IMR-90 (cell line): Measurements from ENCODE around the gene WFDC13. TPM values are rescaled to one million over a fixed set of nuclear protein-coding genes. Genes with fewer than 3 reads are reported as not detected.

Source experiments
- ATAC-seq: fragments of 200-7000 bp; cut with Tn5 transposase; 2 replicates; pipeline ENCODE4 v1.9.1; 2020; ENCODE audit warnings: low read depth, mild to moderate bottlenecking, moderate library complexity
- BruUV-seq: library from RNA; stranded (reverse); fragments of 400-500 nt; replicated peaks from 2 replicates; lab custom pipeline; 2021; lab: Mats Ljungman, UMichigan
- CTCF ChIA-PET: fragments of 300-600 bp; formaldehyde crosslinking; extraction: SDS; loops from one replicate; lab custom pipeline; 2021; ENCODE audit warnings: antibody characterized with exemption; lab: Yijun Ruan, JAX
- POLR2A ChIA-PET: fragments of 300-600 bp; sonication (Branson Sonifier 250); formaldehyde crosslinking; loops from one replicate; lab custom pipeline; 2022; ENCODE audit warnings: antibody characterized with exemption; ENCODE audit not compliant: unreplicated experiment; lab: Charles Lee
- DNase-seq: peaks from one replicate; pipeline ENCODE4 v3.0.0; 2013
- H2AFZ ChIP-seq: replicated peaks from 2 replicates; pipeline ENCODE3; 2013; ENCODE audit warnings: low read length, mild to moderate bottlenecking; ENCODE audit not compliant: poor library complexity
- H2AK5ac ChIP-seq: 2 replicates; pipeline ENCODE4 v1.6.1; 2013; ENCODE audit warnings: low read depth, low read length, inconsistent platforms
- H2AK9ac ChIP-seq: replicated peaks from 2 replicates; pipeline ENCODE3; 2013; ENCODE audit warnings: mild to moderate bottlenecking, low read depth, low read length, moderate library complexity; ENCODE audit not compliant: poor library complexity
- H2BK120ac ChIP-seq: 2 replicates; pipeline ENCODE4 v1.6.1; 2013; ENCODE audit warnings: low read depth, low read length, inconsistent platforms
- H2BK15ac ChIP-seq: 3 replicates; pipeline ENCODE4 v1.6.1; 2013; ENCODE audit warnings: low read depth, low read length, inconsistent platforms
- H2BK20ac ChIP-seq: 2 replicates; pipeline ENCODE4 v1.6.1; 2013; ENCODE audit warnings: low read depth, mild to moderate bottlenecking, inconsistent platforms, low read length, moderate library complexity
- H2BK5ac ChIP-seq: 2 replicates; pipeline ENCODE4 v1.6.1; 2013; ENCODE audit warnings: mild to moderate bottlenecking, low read depth, low read length, inconsistent platforms; ENCODE audit not compliant: poor library complexity, severe bottlenecking
- H3K14ac ChIP-seq: replicated peaks from 2 replicates; pipeline ENCODE4 v1.6.1; 2013; ENCODE audit warnings: low read depth, low read length, inconsistent platforms
- H3K18ac ChIP-seq: 2 replicates; pipeline ENCODE4 v1.6.1; 2013; ENCODE audit warnings: low read depth, low read length, control low read depth
- H3K23ac ChIP-seq: 2 replicates; pipeline ENCODE4 v1.6.1; 2013; ENCODE audit warnings: low read depth, low read length, inconsistent platforms
- H3K27ac ChIP-seq: 2 replicates; pipeline ENCODE4 v1.5.1; 2013; ENCODE audit warnings: mild to moderate bottlenecking, control low read depth, low read length; ENCODE audit not compliant: insufficient read depth
- H3K27me3 ChIP-seq: 2 replicates; pipeline ENCODE4 v1.6.1; 2013; ENCODE audit warnings: low read length; ENCODE audit not compliant: control insufficient read depth, insufficient read depth
- H3K36me3 ChIP-seq: 2 replicates; pipeline ENCODE4 v1.6.1; 2013; ENCODE audit warnings: low read length, mixed read lengths; ENCODE audit not compliant: control insufficient read depth, insufficient read depth
- H3K4ac ChIP-seq: 2 replicates; pipeline ENCODE4 v1.6.1; 2013; ENCODE audit warnings: low read depth, low read length, inconsistent platforms
- H3K4me1 ChIP-seq: 2 replicates; pipeline ENCODE4 v1.6.1; 2013; ENCODE audit warnings: low read length, mixed read lengths; ENCODE audit not compliant: control insufficient read depth, insufficient read depth
- H3K4me2 ChIP-seq: 2 replicates; pipeline ENCODE4 v1.6.1; 2013; ENCODE audit warnings: low read depth, mild to moderate bottlenecking, control low read depth, low read length, moderate library complexity
- H3K4me3 ChIP-seq: 2 replicates; pipeline ENCODE4 v1.5.1; 2013; ENCODE audit warnings: low read depth, mild to moderate bottlenecking, control low read depth, low read length, moderate library complexity; ENCODE audit not compliant: insufficient read depth
- H3K56ac ChIP-seq: 2 replicates; pipeline ENCODE4 v1.6.1; 2013; ENCODE audit warnings: low read length, inconsistent platforms; ENCODE audit not compliant: insufficient read depth; ENCODE audit errors: extremely low read depth
- H3K79me1 ChIP-seq, 2 experiments: 2 replicates each; pipeline ENCODE4 v1.6.1; 2013; ENCODE audit warnings: low read length in 2 of 2, inconsistent platforms in 1 of 2, low read depth in 1 of 2
- H3K9ac ChIP-seq: 2 replicates; pipeline ENCODE4 v1.6.1; 2013; ENCODE audit warnings: low read depth, low read length, control low read depth
- H3K9me1 ChIP-seq: 2 replicates; pipeline ENCODE4 v1.6.1; 2013; ENCODE audit warnings: low read length, inconsistent platforms; ENCODE audit not compliant: insufficient read depth
- H3K9me3 ChIP-seq: 2 replicates; pipeline ENCODE4 v1.6.1; 2013; ENCODE audit warnings: low read length; ENCODE audit not compliant: control insufficient read depth, insufficient read depth
- H4K20me1 ChIP-seq: 2 replicates; pipeline ENCODE4 v1.6.1; 2013; ENCODE audit warnings: low read length, inconsistent platforms; ENCODE audit not compliant: insufficient read depth
- H4K5ac ChIP-seq: 2 replicates; pipeline ENCODE4 v1.6.1; 2013; ENCODE audit warnings: mild to moderate bottlenecking, low read depth, low read length, control low read depth
- H4K8ac ChIP-seq, 2 experiments: 2 replicates each; pipeline ENCODE4 v1.6.1; 2013; ENCODE audit warnings: low read depth in 2 of 2, low read length in 2 of 2, control low read depth in 1 of 2, inconsistent platforms in 1 of 2
- H4K91ac ChIP-seq: 2 replicates; pipeline ENCODE4 v1.6.1; 2013; ENCODE audit warnings: low read depth, low read length, inconsistent platforms; ENCODE audit not compliant: insufficient read depth
- BHLHE40 ChIP-seq: fragments of 150-350 bp; IDR thresholded peaks from 2 replicates; pipeline ENCODE4 v1.6.1; 2016; ENCODE audit warnings: mild to moderate bottlenecking, low read depth, low read length
- CEBPB ChIP-seq: IDR thresholded peaks from 2 replicates; pipeline ENCODE4 v1.6.1; 2012; ENCODE audit warnings: low read depth, low read length, improper control_type of control experiment
- CHD1 ChIP-seq: IDR thresholded peaks from 2 replicates; pipeline ENCODE4 v1.6.1; 2012; ENCODE audit warnings: low read depth, low read length, improper control_type of control experiment
- CTCF ChIP-seq: conservative IDR thresholded peaks from 2 replicates; pipeline ENCODE4 v1.5.1; 2012; ENCODE audit warnings: mild to moderate bottlenecking, low read depth, low read length, improper control_type of control experiment
- ELK1 ChIP-seq: fragments of 150-350 bp; IDR thresholded peaks from 2 replicates; pipeline ENCODE4 v1.6.1; 2016; ENCODE audit warnings: low read depth, mild to moderate bottlenecking, low read length, moderate library complexity, borderline replicate concordance
- FOS ChIP-seq: fragments of 150-350 bp; IDR thresholded peaks from 2 replicates; pipeline ENCODE4 v1.6.1; 2016; ENCODE audit warnings: low read depth, low read length
- MXI1 ChIP-seq: IDR thresholded peaks from 2 replicates; pipeline ENCODE4 v1.6.1; 2012; ENCODE audit warnings: low read depth, mild to moderate bottlenecking, low read length, moderate library complexity, borderline replicate concordance
- NFE2L2 ChIP-seq: fragments of 150-350 bp; IDR thresholded peaks from 2 replicates; pipeline ENCODE4 v1.6.1; 2016; ENCODE audit warnings: low read depth, mild to moderate bottlenecking, low read length
- RCOR1 ChIP-seq: IDR thresholded peaks from 2 replicates; pipeline ENCODE4 v1.6.1; 2012; ENCODE audit warnings: mild to moderate bottlenecking, low read length, improper control_type of control experiment; ENCODE audit not compliant: insufficient replicate concordance
- dilution Hi-C: fragments of 300-500 bp; cut with HindIII; formaldehyde crosslinking; loops from one replicate; pipeline ENCODE4 v1.14.3; 2018; ENCODE audit warnings: low sequenced_read_pairs; ENCODE audit not compliant: unreplicated experiment
- in situ Hi-C: fragments of 300-500 bp; cut with MboI; formaldehyde crosslinking; loops from 3 replicates; pipeline ENCODE4 v1.14.3; 2019; ENCODE audit warnings: low sequenced_read_pairs, inconsistent platforms, mixed read lengths
- intact Hi-C: fragments of 100-400 bp; cut with micrococcal nuclease; formaldehyde crosslinking; loops from 2 replicates; pipeline ENCODE4 v1.10.0; 2022
- polyA plus RNA-seq, 3 experiments: library from polyadenylated mRNA; depleted of rRNA; stranded (reverse); fragments of >200 nt; gene quantifications; 2 replicates each; pipeline ENCODE4 v1.2.3, GENCODE V29; 2012; ENCODE audit warnings: low replicate concordance in 1 of 3
- total RNA-seq: library from RNA; depleted of rRNA; stranded (reverse); fragments of >200 nt; gene quantifications from 2 replicates; pipeline ENCODE4 v1.2.3, GENCODE V29; 2012

The WFDC13 gene
- total and polyA plus RNA-seq, 2 of the 4 experiments (the other 2 are of a cell fraction): not detected

- Histone ChIP-seq H4K91ac (no peak overlapping the region), H3K9ac (no peak overlapping the region), H2BK5ac (no peak overlapping the region), H3K4me2 (no peak overlapping the region), H3K18ac (no peak overlapping the region), H3K27ac (no peak overlapping the region), H3K56ac (no peak overlapping the region), H2AK5ac (no peak overlapping the region), H4K20me1 (no peaks in the 10 kb centered on the region), H3K27me3 (no peaks in the 10 kb centered on the region), H3K14ac (no peak overlapping the region), H3K4ac (no peak overlapping the region), H2BK15ac (no peak overlapping the region), H3K9me1 (no peaks in the 10 kb centered on the region), H2AK9ac (no peak overlapping the region), H3K4me3 (no peak overlapping the region), H4K8ac (no peak overlapping the region), H2BK20ac (no peak overlapping the region), H2AFZ (no peak overlapping the region), H2BK120ac (no peak overlapping the region), H3K79me1 (no peaks in the 10 kb centered on the region), H3K36me3 (no peaks in the 10 kb centered on the region), H3K9me3 (no peaks in the 10 kb centered on the region), H4K5ac (no peak overlapping the region), H3K23ac (no peak overlapping the region), H3K4me1 (no peaks in the 10 kb centered on the region)
- dilution Hi-C loops (no loop called here), intact Hi-C loops (no loop called here), in situ Hi-C loops (no loop called here)
- ATAC-seq: no peak
- no peak for TF ChIP-seq BHLHE40
- TF ChIP-seq CEBPB: no peak
- TF ChIP-seq NFE2L2: no peak
- TF ChIP-seq MXI1: no peak
- no peak for TF ChIP-seq ELK1
- TF ChIP-seq RCOR1: no peak
- TF ChIP-seq CTCF: no peak
- no peak for TF ChIP-seq CHD1
- no peak for TF ChIP-seq FOS
- no TSS peak for BruUV-seq
- ChIA-PET POLR2A (no interaction called here), CTCF (no interaction called here)
- no peak for DNase-seq
These were observed 22.2 kb upstream of the WFDC13 start for GRCh38 chr20:45679650-45680049.
